ENCODE measurements around the gene WNT7B.

- TF ChIP-seq ZFX (IDR thresholded peaks at IDR 0.05; ENCODE audit: borderline replicate concordance) (no peak), CTCF (IDR thresholded peaks at IDR 0.05) (no peak)
Measured at GRCh38 chr22:45922661-45923060, 54.3 kb downstream of the WNT7B start.
